ENCODE measurements around the gene DNAJC27. TPM values are rescaled to one million over a fixed set of nuclear protein-coding genes. Genes with fewer than 3 reads are reported as not detected.

The DNAJC27 gene
- total RNA-seq, 4 donors from 2014 or later: 7.7 to 16.1 (median 15.7) TPM

GRCh38 chr2:24994146-24994724 is 22.5 kb upstream of the DNAJC27 start:
- H3K4me3 ChIP-seq (replicated peaks in 1 of 3): no peak overlapping the region
- H3K36me3 ChIP-seq: no peaks in the 10 kb centered on the region
- no peak for DNase-seq
- intact Hi-C loops (cut with DNase I): no loop called here
- H3K4me1 ChIP-seq: peaks cover 10 to 11% of the 10 kb centered on the region in 2 donors
- no peaks in the 10 kb centered on the region for H3K27me3 ChIP-seq
- TF ChIP-seq CTCF (IDR thresholded peaks at IDR 0.05) (no peak), POLR2A (IDR thresholded peaks at IDR 0.05) (no peak)
- WGBS, 2 donors: 78 to 92% methylated on average over 1 of the region's 1 CpG
- no peaks in the 10 kb centered on the region for H3K9me3 ChIP-seq
- H3K27ac ChIP-seq: peak overlapping the region in 2 of 3 donors; percentile 4 to 71

DNA sequence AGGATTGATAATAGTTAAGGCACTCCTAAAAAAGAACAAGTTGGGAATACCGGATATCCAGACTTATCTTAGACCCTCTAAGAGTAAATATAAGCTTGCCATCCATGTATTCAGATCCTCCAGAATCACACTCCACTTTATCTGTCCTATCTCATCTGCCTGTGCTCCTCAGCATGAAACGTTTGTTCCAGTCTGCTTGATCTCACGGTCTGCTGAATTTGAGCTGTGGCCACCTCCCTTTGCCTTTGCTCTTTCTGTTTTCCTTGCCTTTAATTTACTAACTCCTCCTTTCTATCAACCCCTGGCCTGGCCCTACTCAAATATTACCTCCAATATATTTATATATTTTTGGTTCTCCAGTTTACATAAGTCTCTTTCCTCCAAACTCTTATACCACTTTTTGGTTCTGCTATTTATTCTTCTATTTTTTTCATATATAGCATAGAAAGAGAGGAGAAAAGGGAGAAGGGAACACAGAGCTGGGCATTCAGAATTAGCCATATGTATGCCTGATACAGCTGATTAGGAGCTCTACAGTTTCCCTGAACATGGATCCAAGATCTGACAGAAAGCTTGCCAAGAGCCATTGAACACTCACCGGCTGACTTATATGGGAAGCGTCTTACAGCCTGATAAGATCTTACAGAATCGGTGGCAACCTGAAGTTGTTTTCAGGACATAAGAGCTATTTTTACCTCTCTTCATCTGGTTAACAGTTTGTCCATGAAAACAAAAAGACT is 21.8 kb upstream of the DNAJC27 start:
- Histone ChIP-seq H3K36me3 (no peaks in the 10 kb centered on the region), H3K4me1 (peaks cover 10 to 11% of the 10 kb centered on the region in 2 donors), H3K4me3 (replicated peaks in 1 of 3) (no peak overlapping the region), H3K27ac (peak overlapping the region in 2 of 3 donors; percentile 4 to 71), H3K9me3 (no peaks in the 10 kb centered on the region), H3K27me3 (no peaks in the 10 kb centered on the region)
- 28% methylated on average over 6 of the region's 6 CpGs for WGBS, 2 donors
- peak; percentile 22 to 38 for DNase-seq
- intact Hi-C loops (cut with DNase I): no loop called here
- TF ChIP-seq POLR2A (IDR thresholded peaks at IDR 0.05) (no peak), CTCF (IDR thresholded peaks at IDR 0.05) (no peak)

GRCh38 chr2:24986372-24986771 is 14.6 kb upstream of the DNAJC27 start:
- peak; percentile 64 to 66 for DNase-seq
- peak overlapping the region; percentile 50 to 80 (median 57) for H3K27ac ChIP-seq
- 21 to 27% methylated on average over 3 of the region's 3 CpGs for WGBS, 2 donors
- no peak for TF ChIP-seq POLR2A (IDR thresholded peaks at IDR 0.05)
- no peak for TF ChIP-seq CTCF (IDR thresholded peaks at IDR 0.05)
- intact Hi-C loops (cut with DNase I): no loop called here
- H3K9me3 ChIP-seq: no peaks in the 10 kb centered on the region
- no peaks in the 10 kb centered on the region for H3K36me3 ChIP-seq
- peaks cover 22 to 27% of the 10 kb centered on the region in 2 donors for H3K4me1 ChIP-seq
- H3K4me3 ChIP-seq (replicated peaks in 1 of 3): no peak overlapping the region
- no peaks in the 10 kb centered on the region for H3K27me3 ChIP-seq

GRCh38 chr2:24985511-24985910 is 13.8 kb upstream of the DNAJC27 start:
- Histone ChIP-seq H3K9me3 (no peaks in the 10 kb centered on the region), H3K36me3 (no peaks in the 10 kb centered on the region), H3K27me3 (no peaks in the 10 kb centered on the region), H3K4me3 (replicated peaks in 1 of 3) (no peak overlapping the region), H3K27ac (peak overlapping the region; percentile 42 to 80 (median 70)), H3K4me1 (peaks cover 22 to 27% of the 10 kb centered on the region in 2 donors)
- TF ChIP-seq CTCF (IDR thresholded peaks at IDR 0.05): no peak
- TF ChIP-seq POLR2A (IDR thresholded peaks at IDR 0.05): no peak
- WGBS, 2 donors: 86 to 89% methylated on average over 8 of the region's 8 CpGs
- intact Hi-C loops (cut with DNase I): no loop called here
- no peak for DNase-seq

DNA sequence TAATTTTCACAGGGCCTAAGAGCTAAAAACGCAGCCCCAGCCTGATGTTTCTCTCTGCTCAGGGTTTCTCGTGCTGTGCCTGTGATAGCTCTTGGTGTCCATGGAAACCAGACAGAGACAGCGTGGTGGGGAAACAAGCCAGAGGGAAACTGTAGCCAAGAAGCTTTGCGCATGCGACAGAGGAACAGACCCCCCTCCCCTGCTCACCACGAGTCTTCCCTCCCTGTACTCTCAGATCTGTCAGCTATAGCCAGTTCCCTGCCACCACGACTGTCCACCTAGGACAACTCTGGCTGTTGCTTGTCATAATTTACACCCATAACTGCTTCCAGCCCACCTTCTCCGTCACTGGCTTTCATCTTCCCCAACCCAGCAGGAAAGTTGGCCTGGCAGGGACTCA is 13.2 kb upstream of the DNAJC27 start:
- Histone ChIP-seq H3K4me1 (peaks cover 22 to 27% of the 10 kb centered on the region in 2 donors), H3K36me3 (no peaks in the 10 kb centered on the region), H3K4me3 (replicated peaks in 1 of 3) (no peak overlapping the region), H3K27ac (peak overlapping the region; percentile 42 to 80 (median 70)), H3K9me3 (no peaks in the 10 kb centered on the region), H3K27me3 (no peaks in the 10 kb centered on the region)
- TF ChIP-seq POLR2A (IDR thresholded peaks at IDR 0.05) (no peak), CTCF (IDR thresholded peaks at IDR 0.05) (no peak)
- intact Hi-C loops (cut with DNase I): no loop called here
- WGBS, 2 donors: 12 to 17% methylated on average over 8 of the region's 8 CpGs
- peak; percentile 56 to 75 for DNase-seq

Measured in thyroid gland (tissue), 4 donors.